Small intestine (tissue), 7 donors: ENCODE data around the gene HEY2. TPM values are rescaled to one million over a fixed set of nuclear protein-coding genes. Genes with fewer than 3 reads are reported as not detected.

Experiments
- DNase-seq, 2 donors: peaks; one replicate each; pipeline versions ENCODE4 v3.0.0 to v3.0.0-alpha.2; 2013
- FAIRE-seq: peaks from 2 replicates; lab custom pipeline; 2012; peaks lifted over from hg19 to GRCh38; lab: Jason Lieb, UNC
- H3K27ac ChIP-seq, 3 donors: one replicate each; pipeline ENCODE4 v1.5.1; 2013; ENCODE audit warnings: low read length in 2 of 3, mild to moderate bottlenecking in 2 of 3, control low read depth in 1 of 3, inconsistent platforms in 1 of 3, low read depth in 1 of 3, moderate library complexity in 1 of 3
- H3K27me3 ChIP-seq, 3 donors: one replicate each; pipeline ENCODE4 v1.6.1; 2013; ENCODE audit warnings: low read length in 3 of 3, inconsistent platforms in 1 of 3; ENCODE audit not compliant: control insufficient read depth in 3 of 3, insufficient read depth in 3 of 3
- H3K36me3 ChIP-seq, 3 donors: one replicate each; pipeline ENCODE4 v1.6.1; 2013; ENCODE audit warnings: low read length in 3 of 3, inconsistent platforms in 1 of 3, low read depth in 1 of 3, mild to moderate bottlenecking in 1 of 3, moderate library complexity in 1 of 3; ENCODE audit not compliant: control insufficient read depth in 3 of 3, insufficient read depth in 2 of 3
- H3K4me1 ChIP-seq, 3 donors: one replicate each; pipeline ENCODE4 v1.6.1; 2013; ENCODE audit warnings: low read length in 2 of 3, inconsistent platforms in 1 of 3, low read depth in 1 of 3, mild to moderate bottlenecking in 1 of 3, moderate library complexity in 1 of 3; ENCODE audit not compliant: control insufficient read depth in 3 of 3, insufficient read depth in 2 of 3
- H3K4me3 ChIP-seq, 3 donors: one replicate each; pipeline ENCODE4 v1.5.1; 2013; ENCODE audit warnings: low read length in 3 of 3, control low read depth in 1 of 3, inconsistent platforms in 1 of 3, low read depth in 1 of 3, mild to moderate bottlenecking in 1 of 3, moderate library complexity in 1 of 3
- H3K9me3 ChIP-seq, 2 donors: one replicate each; pipeline ENCODE4 v1.6.1; 2013; ENCODE audit warnings: low read depth in 1 of 2, low read length in 1 of 2; ENCODE audit not compliant: control insufficient read depth in 2 of 2, insufficient read depth in 1 of 2
- WGBS, 3 donors: extraction: QIAGEN DNeasy Blood & Tissue Kit; methylation state at CpG; one replicate each; pipeline ENCODE4 v1.1.7; 2013; 5-methylcytosine and 5-hydroxymethylcytosine counted together
- polyA plus RNA-seq, 4 donors: library from polyadenylated mRNA; stranded (reverse) in 3 of 4; unstranded in 1 of 4; fragments of 200-250 nt in 3 of 4; fragments of 120-200 nt in 1 of 4; gene quantifications; one replicate each; pipeline versions ENCODE4 v1.2.1 to v1.2.3, GENCODE V29; 2013
- donor health status: healthy with polysubstance abuse.
- donor health status: control.
- donor health status: control.
- donor health status: Bipolar disorder and iron deficiency.
- donor health status: healthy.

HEY2 gene
- polyA plus RNA-seq, 4 donors: 0.81 to 3.8 (median 1.2) TPM; not detected in 1

DNA sequence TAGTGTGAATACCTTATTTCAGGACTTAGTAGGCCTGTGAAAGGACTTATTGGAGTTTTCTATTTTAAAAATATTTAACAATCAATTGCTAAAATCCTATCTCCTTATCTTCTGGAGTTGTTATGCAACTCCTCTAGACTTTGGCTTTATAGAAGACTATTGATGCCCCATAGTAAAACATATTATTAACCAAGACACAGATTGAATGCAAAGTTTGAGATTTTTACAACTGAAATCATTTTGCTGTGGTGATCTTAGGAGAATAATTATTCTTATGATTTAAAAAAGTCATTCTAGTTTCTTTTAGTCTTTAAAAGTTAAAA is 4.5 kb downstream of the HEY2 start:
- no peaks in the 10 kb centered on the region for H3K9me3 ChIP-seq
- H3K4me3 ChIP-seq: no peak overlapping the region
- H3K4me1 ChIP-seq: peaks cover 0 to 9% (median 4%) of the 10 kb centered on the region in 3 donors
- DNase-seq: no peak
- no peak overlapping the region for H3K27ac ChIP-seq
- H3K27me3 ChIP-seq: peaks cover 0 to 45% (median 3%) of the 10 kb centered on the region in 3 donors
- H3K36me3 ChIP-seq: no peaks in the 10 kb centered on the region
- FAIRE-seq: no peak

DNA sequence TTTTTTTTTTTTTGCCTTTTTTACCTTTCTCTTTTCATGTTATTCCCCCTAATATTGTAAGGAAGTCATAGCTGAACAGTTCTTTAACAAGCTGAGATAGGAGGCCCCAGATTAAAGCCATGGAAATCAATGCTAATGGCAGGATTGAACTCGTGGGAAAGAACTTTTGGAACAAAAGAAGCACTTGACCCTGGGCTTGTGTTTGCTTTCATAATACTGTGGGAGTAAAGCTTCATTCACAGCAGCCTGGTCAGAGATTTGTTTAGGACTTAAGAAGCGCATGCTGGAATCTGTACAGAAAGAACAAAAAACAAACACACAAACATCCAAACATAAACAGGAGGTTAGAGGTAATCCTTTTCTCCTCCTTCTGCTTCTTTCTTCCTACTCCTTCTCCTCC is 5.1 kb downstream of the HEY2 start:
- Histone ChIP-seq H3K27me3 (peaks cover 3 to 50% (median 4%) of the 10 kb centered on the region in 3 donors), H3K9me3 (no peaks in the 10 kb centered on the region), H3K4me3 (no peak overlapping the region), H3K4me1 (peaks cover 0 to 8% (median 4%) of the 10 kb centered on the region in 3 donors), H3K36me3 (no peaks in the 10 kb centered on the region), H3K27ac (no peak overlapping the region)
- WGBS, 3 donors: 42 to 47% (median 44%) methylated on average over 2 of the region's 2 CpGs
- DNase-seq (no peak), FAIRE-seq (no peak)

DNA sequence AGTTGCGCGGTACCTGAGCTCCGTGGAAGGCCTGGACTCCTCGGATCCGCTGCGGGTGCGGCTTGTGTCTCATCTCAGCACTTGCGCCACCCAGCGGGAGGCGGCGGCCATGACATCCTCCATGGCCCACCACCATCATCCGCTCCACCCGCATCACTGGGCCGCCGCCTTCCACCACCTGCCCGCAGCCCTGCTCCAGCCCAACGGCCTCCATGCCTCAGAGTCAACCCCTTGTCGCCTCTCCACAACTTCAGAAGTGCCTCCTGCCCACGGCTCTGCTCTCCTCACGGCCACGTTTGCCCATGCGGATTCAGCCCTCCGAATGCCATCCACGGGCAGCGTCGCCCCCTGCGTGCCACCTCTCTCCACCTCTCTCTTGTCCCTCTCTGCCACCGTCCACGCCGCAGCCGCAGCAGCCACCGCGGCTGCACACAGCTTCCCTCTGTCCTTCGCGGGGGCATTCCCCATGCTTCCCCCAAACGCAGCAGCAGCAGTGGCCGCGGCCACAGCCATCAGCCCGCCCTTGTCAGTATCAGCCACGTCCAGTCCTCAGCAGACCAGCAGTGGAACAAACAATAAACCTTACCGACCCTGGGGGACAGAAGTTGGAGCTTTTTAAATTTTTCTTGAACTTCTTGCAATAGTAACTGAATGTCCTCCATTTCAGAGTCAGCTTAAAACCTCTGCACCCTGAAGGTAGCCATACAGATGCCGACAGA is 9.9 kb downstream of the HEY2 start:
- H3K4me3 ChIP-seq: no peak overlapping the region
- FAIRE-seq (no peak), DNase-seq (no peak)
- no peak overlapping the region for H3K27ac ChIP-seq
- H3K36me3 ChIP-seq: no peaks in the 10 kb centered on the region
- peaks cover 2 to 37% (median 4%) of the 10 kb centered on the region in 3 donors for H3K27me3 ChIP-seq
- 83 to 86% (median 83%) methylated on average over 41 to 42 of the region's 42 CpGs for WGBS, 3 donors
- H3K4me1 ChIP-seq: no peaks in the 10 kb centered on the region
- H3K9me3 ChIP-seq: no peaks in the 10 kb centered on the region

DNA sequence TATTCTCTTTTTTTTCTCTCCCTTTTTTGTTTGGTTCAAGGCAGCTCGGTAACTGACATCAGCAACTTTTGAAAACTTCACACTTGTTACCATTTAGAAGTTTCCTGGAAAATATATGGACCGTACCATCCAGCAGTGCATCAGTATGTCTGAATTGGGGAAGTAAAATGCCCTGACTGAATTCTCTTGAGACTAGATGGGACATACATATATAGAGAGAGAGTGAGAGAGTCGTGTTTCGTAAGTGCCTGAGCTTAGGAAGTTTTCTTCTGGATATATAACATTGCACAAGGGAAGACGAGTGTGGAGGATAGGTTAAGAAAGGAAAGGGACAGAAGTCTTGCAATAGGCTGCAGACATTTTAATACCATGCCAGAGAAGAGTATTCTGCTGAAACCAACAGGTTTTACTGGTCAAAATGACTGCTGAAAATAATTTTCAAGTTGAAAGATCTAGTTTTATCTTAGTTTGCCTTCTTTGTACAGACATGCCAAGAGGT is 10.6 kb downstream of the HEY2 start:
- H3K27me3 ChIP-seq: peaks cover 2 to 35% (median 4%) of the 10 kb centered on the region in 3 donors
- DNase-seq: no peak
- no peak for FAIRE-seq
- H3K4me3 ChIP-seq: no peak overlapping the region
- H3K9me3 ChIP-seq: no peaks in the 10 kb centered on the region
- no peaks in the 10 kb centered on the region for H3K36me3 ChIP-seq
- 75 to 77% (median 76%) methylated on average over 5 of the region's 5 CpGs for WGBS, 3 donors
- no peak overlapping the region for H3K27ac ChIP-seq
- no peaks in the 10 kb centered on the region for H3K4me1 ChIP-seq

DNA sequence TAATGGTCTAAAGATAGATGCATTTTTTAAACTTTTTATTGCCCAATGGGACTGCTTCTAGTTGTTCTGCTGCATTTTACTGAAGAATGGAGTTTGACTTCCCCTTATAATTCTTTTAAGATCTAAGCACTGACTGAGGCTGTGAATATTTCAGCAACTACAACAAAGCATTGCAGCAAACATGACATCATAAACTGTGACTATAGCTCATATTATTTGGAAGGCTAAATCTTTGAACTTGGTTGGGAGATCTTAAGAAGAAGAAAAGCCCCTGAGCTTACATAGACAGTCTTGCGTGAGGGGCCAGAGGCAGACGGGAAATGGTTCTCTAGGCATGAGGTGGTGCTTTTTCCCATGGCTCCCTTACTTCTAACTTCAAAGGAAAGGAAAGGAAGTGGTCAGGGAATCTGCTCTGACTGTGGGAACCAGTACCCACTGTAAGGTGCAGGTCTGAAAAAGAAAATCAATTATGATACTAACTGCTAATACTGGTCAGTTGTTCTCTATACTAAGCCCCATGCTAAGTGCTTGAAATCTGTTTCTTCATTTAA is 14.8 kb downstream of the HEY2 start:
- Histone ChIP-seq H3K27ac (no peak overlapping the region), H3K36me3 (no peaks in the 10 kb centered on the region), H3K27me3 (peaks cover 2 to 17% (median 4%) of the 10 kb centered on the region in 3 donors), H3K9me3 (no peaks in the 10 kb centered on the region), H3K4me1 (no peaks in the 10 kb centered on the region), H3K4me3 (no peak overlapping the region)
- 64 to 80% (median 73%) methylated on average over 2 of the region's 2 CpGs for WGBS, 3 donors
- DNase-seq (no peak), FAIRE-seq (no peak)

DNA sequence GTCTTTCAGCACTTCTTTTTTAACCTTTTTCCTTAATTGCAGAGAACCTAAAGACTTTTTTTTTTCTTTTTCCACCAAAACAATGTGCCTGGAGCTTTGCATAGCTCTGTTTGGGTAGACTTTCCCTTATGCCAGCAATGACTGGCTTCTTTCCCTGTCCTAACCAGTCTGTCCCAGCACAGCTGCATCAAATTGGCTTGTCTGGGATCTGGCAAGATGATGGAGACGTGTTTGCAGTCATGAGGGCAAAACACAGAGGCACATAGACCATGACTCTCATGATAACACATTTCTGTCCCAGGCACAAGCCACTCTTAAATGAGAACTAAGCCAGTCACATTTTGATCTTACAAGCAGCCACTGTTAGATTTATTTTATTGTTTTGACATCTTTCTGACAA is 16.5 kb downstream of the HEY2 start:
- DNase-seq (no peak), FAIRE-seq (no peak)
- WGBS, 3 donors: 32 to 67% (median 38%) methylated on average over 1 of the region's 1 CpG
- Histone ChIP-seq H3K4me1 (no peaks in the 10 kb centered on the region), H3K27ac (no peak overlapping the region), H3K4me3 (no peak overlapping the region), H3K27me3 (peaks cover 0 to 6% (median 2%) of the 10 kb centered on the region in 3 donors), H3K9me3 (no peaks in the 10 kb centered on the region), H3K36me3 (no peaks in the 10 kb centered on the region)

DNA sequence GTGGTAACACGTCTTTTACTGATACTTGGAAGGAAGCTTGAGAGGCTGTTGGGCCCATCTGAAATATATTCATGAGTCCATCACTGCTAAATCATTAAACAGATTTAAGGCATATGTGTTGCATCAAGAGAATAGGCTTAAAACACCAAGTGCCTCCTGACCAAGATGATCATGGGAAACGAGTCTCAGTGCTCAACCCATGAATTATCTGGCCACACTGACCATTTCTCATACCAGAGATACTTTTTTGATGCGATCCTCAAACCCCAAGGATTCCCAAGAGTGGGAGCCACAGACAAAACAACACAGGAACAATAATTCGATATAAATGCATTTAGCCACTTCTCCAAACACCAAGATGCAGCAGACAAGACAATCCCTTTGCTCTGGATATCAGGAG is 17.2 kb downstream of the HEY2 start:
- no peak for FAIRE-seq
- no peak overlapping the region for H3K4me3 ChIP-seq
- peaks cover 0 to 6% (median 2%) of the 10 kb centered on the region in 3 donors for H3K27me3 ChIP-seq
- no peaks in the 10 kb centered on the region for H3K9me3 ChIP-seq
- 71 to 73% (median 73%) methylated on average over 4 of the region's 4 CpGs for WGBS, 3 donors
- no peaks in the 10 kb centered on the region for H3K4me1 ChIP-seq
- H3K36me3 ChIP-seq: no peaks in the 10 kb centered on the region
- no peak for DNase-seq
- H3K27ac ChIP-seq: no peak overlapping the region

DNA sequence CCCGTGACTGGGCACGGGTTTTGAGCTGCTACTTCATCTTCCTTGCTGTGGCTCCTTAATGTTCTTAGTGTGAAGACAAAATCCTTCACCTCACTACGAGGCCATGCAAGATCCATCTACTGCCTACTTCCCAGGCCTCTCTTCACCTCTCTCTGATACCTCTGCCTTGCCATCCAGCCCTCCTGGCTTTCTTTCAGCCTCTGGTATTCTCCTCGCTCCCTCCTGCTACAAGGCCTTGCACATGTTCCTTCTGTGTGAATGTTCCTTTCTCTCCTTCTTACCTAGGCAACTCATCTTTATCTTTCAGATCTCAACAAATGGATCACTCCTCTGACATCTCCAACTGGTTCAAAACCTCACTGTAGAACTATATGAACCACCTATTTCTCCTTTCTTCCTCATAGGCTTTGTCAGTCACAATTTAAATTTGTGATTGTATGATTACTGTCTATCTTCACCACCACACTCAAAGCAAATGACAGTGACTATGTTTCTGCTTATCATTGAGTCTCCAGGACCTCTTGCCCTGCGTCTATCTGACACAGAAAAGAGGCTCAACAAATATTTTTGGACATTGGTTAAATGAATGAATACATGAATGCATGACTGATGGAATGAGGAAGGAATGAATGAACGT is 19.8 kb downstream of the HEY2 start:
- no peaks in the 10 kb centered on the region for H3K4me1 ChIP-seq
- FAIRE-seq: no peak
- H3K27ac ChIP-seq: no peak overlapping the region
- 60 to 69% (median 63%) methylated on average over 6 of the region's 6 CpGs for WGBS, 3 donors
- no peaks in the 10 kb centered on the region for H3K9me3 ChIP-seq
- no peak overlapping the region for H3K4me3 ChIP-seq
- H3K36me3 ChIP-seq: no peaks in the 10 kb centered on the region
- H3K27me3 ChIP-seq: peaks cover 0 to 1% (median under 1%) of the 10 kb centered on the region in 3 donors
- no peak for DNase-seq
